HG03342 (cell line): ENCODE measurements around the gene PHAF1.
A peak's percentile ranks its signal among the peaks of the same experiment; 100 is the strongest.

Experiments
- ATAC-seq: cut with Tn5 transposase; IDR thresholded peaks from one replicate; pipeline ENCODE4 v1.9.1; 2021; ENCODE audit warnings: mild to moderate bottlenecking, moderate library complexity; ENCODE audit not compliant: unreplicated experiment

Gene PHAF1

GRCh38 chr16:67146523-67147357 lies 37.0 kb downstream of the PHAF1 start:
- ATAC-seq = no peak

DNA sequence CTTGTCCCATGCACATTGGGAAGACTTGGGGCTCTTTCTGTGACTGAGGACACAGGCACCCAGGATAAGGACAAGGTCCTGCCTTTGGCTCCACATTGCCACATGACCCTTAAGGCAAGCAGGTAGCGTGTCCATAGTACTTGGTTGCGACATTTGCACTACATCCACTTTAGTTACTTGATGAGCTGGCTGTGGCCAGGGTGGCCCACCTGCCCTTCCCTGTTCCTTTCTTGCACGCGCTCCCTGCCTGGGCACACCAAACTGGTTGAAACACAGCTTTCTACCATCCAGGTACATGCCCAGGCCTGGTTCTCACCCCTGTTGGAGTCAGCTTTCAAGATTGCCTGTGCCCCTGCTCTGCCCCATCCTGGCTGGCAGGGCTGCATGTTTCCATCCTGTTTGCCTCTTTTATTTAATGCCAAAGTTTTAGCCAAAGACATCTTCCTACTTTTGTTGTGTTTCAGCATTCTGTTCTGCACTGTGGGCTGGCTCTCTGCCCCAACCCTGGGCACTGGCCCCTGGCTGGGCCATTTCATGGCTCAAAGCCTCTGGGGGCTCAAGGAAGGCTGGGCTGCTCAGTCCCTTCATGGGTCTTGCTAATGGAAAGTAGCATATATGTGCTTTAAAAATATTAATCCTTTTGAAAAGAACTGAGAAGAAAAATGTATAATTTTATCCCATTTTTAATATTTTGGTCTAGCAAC lies 37.8 kb downstream of the PHAF1 start:
- no peak for ATAC-seq

GRCh38 chr16:67148221-67148620 lies 38.5 kb downstream of the PHAF1 start:
- ATAC-seq = no peak

- ATAC-seq = no peak
These were observed 39.0 kb downstream of the PHAF1 start for GRCh38 chr16:67148656-67149275.

GRCh38 chr16:67149276-67150046 lies 39.7 kb downstream of the PHAF1 start:
- ATAC-seq = no peak

- ATAC-seq = peak; percentile 48
These were observed 40.5 kb downstream of the PHAF1 start for GRCh38 chr16:67150047-67150832.

GRCh38 chr16:67150833-67151396 lies 41.2 kb downstream of the PHAF1 start, which contains the start of gene B3GNT9:
Gene B3GNT9, minus strand, starts transcription at chr16:67150998. Its CDS starts 513 bp downstream, at chr16:67150485.
- peak; percentile 56 for ATAC-seq

DNA sequence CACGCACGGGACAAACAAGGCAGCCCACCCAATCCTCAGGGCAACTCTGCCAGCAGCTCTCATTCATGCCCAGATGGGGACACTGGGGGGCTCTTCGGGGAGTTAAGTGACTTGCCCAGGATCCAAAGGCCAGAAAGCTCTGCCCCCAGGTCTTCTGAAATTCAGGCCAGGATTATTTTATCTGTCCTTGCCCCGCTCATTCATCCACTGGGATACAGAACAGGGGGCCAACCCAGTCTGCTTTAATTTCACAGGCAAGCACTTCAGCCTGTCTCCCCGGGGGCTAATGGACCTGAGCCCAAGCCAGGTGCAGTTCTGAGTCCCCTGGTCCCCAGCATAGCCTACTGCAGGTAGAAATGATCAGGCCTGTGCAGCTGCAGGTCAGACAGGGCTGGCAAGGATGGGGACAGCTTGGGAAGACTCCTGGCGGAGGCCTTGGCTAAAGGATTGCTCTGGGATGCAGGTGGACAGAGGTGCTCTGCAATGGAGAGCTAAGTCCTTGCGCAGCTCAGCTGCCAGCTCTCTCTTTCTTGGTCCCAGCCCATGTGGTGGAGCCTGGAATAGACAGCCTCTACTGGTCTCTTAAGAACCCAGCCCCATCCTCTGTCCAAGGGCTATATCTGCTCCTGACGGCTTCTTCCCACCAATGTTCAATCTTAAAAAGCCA lies 41.8 kb downstream of the PHAF1 start:
- no peak for ATAC-seq

DNA sequence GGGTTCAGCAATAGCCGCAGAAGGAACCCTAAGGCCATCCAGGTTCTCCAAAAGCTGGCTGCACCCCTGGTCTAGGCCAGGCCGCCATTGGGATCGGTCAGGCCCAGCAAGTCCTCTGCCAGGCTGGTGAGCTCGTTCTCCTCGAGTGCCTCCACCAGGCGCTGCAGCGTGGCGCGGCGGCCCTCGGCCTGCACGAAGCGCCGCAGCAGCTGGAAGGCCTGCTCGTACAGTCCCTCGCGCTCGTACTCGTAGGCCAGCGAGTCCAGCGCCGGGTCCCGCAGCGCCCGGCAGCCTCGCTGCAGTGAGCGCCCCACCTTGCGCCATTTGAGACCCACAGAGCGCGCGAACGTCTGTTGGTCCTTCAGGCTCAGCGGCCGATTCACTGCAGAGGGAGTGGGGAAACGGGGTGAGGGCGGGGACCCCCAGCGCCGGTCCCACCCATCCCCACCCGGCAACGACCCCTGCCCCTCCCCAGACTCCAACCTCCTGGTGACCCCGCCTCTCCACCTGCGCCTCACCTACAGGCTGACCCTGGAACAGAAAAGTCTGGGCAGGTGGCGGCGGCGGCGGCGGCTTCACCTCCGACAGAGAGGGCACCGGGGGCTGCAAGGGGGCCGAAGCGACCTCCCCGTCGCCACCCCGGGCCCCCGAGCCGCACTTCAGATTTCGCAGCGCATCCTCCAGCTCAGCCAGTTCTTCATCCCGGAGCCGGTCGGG lies 45.0 kb downstream of the PHAF1 start:
- no peak for ATAC-seq

- ATAC-seq = no peak
These were observed 45.8 kb downstream of the PHAF1 start for GRCh38 chr16:67155295-67156142.

- no peak for ATAC-seq
These were observed 46.6 kb downstream of the PHAF1 start for GRCh38 chr16:67156143-67156844.

- no peak for ATAC-seq
These were observed 47.5 kb downstream of the PHAF1 start for GRCh38 chr16:67157106-67157748.

DNA sequence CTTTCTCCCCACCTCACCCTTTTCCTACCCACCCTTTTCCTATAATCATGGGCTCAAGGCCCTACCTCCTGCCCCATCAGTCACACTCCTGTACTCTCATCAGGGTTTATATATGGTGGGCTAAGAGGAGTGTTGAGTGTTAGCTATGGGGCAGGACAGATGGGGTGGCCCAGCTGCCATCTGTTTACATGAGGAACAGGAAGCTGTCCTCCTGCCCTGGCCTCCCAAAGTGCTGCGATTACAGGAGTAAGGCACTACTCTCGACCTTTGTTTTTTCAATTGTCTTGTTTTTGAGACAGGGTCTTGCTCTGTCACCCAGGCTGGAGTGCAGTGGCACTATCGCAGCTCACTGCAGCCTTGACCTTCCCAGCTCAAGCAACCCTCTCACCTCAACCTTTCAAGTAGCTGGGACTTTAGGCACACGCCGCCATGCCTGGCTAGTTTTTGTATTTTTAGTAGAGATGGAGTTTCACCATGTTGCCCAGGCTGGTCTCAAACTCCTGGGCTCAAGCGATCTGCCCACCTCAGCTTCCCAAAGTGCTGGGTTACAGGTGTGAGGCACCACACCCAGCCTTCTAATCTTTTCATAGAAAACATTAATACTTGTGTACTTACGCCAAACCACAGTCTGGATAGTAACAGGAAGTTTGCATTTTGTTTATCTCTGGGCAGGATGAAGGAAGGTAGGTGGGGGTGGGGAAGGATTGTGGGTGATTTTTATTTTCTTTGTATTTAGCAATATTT lies 48.3 kb downstream of the PHAF1 start:
- no peak for ATAC-seq

DNA sequence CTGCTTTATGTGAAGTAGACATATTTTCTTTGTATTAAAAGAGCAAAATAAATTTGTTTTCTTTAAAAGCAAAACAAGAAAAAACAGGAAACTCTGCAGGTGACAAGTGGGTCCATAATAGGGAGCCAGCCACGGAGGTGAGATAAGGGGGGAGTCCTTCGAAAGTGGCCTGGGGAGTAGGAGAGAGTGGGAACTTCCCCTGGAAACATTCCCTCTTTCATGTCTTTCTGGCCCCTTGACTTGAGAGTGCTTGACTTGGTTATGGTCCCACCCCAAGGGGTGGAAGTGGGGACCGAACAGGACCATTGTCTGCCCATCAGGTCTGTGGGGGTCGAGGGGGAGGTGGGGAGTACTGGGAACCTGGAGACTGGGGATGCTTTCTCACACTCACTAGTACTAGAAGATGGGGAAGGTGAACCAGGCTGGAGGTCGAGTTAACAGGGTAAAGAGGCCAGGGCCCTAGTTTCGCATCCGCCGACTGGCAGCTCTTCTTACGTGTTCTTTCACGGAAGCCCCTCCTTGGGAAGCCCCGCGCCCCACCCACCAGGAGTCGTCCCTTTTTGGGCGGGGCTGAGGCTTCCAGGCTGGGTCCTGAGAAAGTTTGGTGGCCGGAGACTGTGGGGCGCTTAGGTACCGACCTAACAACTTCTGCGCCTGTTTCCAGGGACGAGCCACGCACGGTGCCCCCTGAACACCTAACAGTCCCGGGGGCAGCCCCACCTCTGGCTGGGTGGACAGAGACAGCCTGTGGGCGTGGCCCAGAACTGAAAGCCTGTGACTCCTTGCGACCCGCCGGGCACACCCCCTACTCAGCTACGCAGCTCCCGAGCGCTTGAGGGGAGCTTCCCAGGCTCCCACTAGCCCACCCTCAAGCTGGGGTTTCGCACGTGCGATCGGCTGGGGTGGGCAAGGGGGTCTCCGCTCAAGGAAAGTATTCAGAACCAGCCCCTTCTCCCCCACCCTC lies 49.2 kb downstream of the PHAF1 start:
- ATAC-seq = peak; percentile 31

DNA sequence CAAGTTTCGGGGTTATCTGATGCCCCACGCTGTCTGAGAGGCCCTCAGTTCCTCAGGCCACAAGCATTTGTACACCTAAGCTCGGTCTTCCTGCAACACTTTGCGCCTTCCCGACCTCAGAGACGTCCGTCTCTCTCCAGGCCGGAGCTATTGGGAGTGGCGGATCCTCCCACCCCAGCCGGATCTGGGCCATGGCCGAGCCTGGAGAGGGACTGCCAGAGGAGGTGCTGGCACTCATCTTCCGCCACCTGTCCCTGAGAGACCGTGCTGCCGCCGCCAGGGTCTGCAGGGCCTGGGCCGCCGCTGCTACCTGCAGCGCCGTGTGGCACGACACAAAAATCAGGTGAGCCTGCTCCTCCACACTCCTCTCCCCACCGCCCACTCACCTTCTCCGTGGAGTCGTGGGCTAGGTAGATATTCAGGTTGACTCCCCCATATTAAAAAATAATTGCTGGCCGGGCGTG lies 51.9 kb downstream of the PHAF1 start:
- ATAC-seq = no peak
